Smooth muscle cell (in vitro differentiated cells): ENCODE data around the gene TMEM121B. TPM values are rescaled to one million over a fixed set of nuclear protein-coding genes. Genes with fewer than 3 reads are reported as not detected.
A peak's percentile ranks its signal among the peaks of the same experiment; 100 is the strongest.

Experiments used
- DNase-seq: peaks from one replicate; lab custom pipeline; 2025; ENCODE audit not compliant: unreplicated experiment; lab: John Stamatoyannopoulos, UW
- H2AFZ ChIP-seq: fragments of 200-600 bp; sonication (generic); 2 replicates; pipeline ENCODE4 v1.6.0; 2016; ENCODE audit warnings: antibody characterized with exemption, low read depth, mild to moderate bottlenecking
- H3F3A ChIP-seq: fragments of 200-600 bp; sonication (generic); 2 replicates; pipeline ENCODE4 v1.6.0; 2017; ENCODE audit warnings: antibody characterized with exemption, low read depth
- H3K27ac ChIP-seq: fragments of 200-600 bp; sonication (generic); 2 replicates; pipeline ENCODE4 v1.5.1; 2016; ENCODE audit warnings: low read depth, mild to moderate bottlenecking
- H3K27me3 ChIP-seq: fragments of 200-600 bp; sonication (generic); 2 replicates; pipeline ENCODE4 v1.6.1; 2016; ENCODE audit warnings: low read depth, mild to moderate bottlenecking
- H3K36me3 ChIP-seq: fragments of 200-600 bp; sonication (generic); 2 replicates; pipeline ENCODE4 v1.5.1; 2016; ENCODE audit warnings: low read depth
- H3K4me1 ChIP-seq: fragments of 200-600 bp; sonication (generic); 2 replicates; pipeline ENCODE4 v1.5.1; 2016; ENCODE audit warnings: low read depth
- H3K4me2 ChIP-seq: fragments of 200-600 bp; sonication (generic); 2 replicates; pipeline ENCODE4 v1.6.0; 2016; ENCODE audit warnings: mild to moderate bottlenecking
- H3K4me3 ChIP-seq: fragments of 200-600 bp; sonication (generic); 2 replicates; pipeline ENCODE4 v1.5.1; 2016; ENCODE audit warnings: mild to moderate bottlenecking
- H3K79me2 ChIP-seq: fragments of 200-600 bp; sonication (generic); 2 replicates; pipeline ENCODE4 v1.6.0; 2016; ENCODE audit warnings: low read depth, mild to moderate bottlenecking
- H3K9ac ChIP-seq: fragments of 200-600 bp; sonication (generic); 2 replicates; pipeline ENCODE4 v1.6.0; 2016; ENCODE audit warnings: low read depth
- H3K9me3 ChIP-seq: fragments of 200-600 bp; sonication (generic); replicated peaks from 2 replicates; pipeline ENCODE4 v1.5.1; 2016; ENCODE audit warnings: low read depth
- H4K20me1 ChIP-seq: fragments of 200-600 bp; sonication (generic); 2 replicates; pipeline ENCODE4 v1.6.0; 2016; ENCODE audit warnings: low read depth
- WGBS: methylation state at CpG from one replicate; pipeline ENCODE4 v1.1.7; 2016; ENCODE audit warnings: low lambda C conversion rate; 5-methylcytosine and 5-hydroxymethylcytosine counted together
- polyA plus RNA-seq: library from polyadenylated mRNA; unstranded; fragments of >200 nt; fragmentation: Nextera tagmentation; extraction: Ambion mirVana; gene quantifications from 2 replicates; pipeline ENCODE4 v1.2.1, GENCODE V29; 2016
- total RNA-seq: library from RNA; depleted of rRNA; stranded (reverse); fragments of >200 nt; gene quantifications from 2 replicates; pipeline ENCODE4 v1.2.3, GENCODE V29; 2014
- TF ChIP-seq, protein P1 (sequence below): fragments of 200-600 bp; sonication (generic); IDR thresholded peaks from 2 replicates; pipeline ENCODE4 v1.5.1; 2017; ENCODE audit warnings: borderline replicate concordance, mild to moderate bottlenecking, antibody characterized with exemption; ENCODE audit not compliant: insufficient read depth, poor library complexity, severe bottlenecking

TMEM121B gene
- total and polyA plus RNA-seq, 2 experiments from 2014 or later = 0.09 to 0.15 TPM

DNA sequence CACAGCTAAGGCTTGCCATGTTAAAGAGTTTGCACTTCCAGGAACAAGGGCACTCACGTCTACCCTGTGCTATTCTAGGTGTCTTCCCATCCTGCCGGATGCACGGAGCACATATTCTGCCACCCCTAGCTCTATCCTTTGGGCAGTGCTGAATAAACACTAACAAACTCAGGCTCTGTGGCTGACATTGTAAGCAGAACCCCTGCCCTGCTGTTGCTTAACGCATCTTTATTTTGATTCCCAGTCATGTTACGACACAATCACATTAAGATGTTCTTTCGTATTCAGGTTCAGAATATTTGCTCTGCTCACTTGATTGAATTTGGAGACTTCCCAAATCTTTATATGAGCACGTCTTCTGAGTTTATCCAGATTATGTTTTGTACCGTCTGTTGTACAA lies 41.6 kb upstream of the TMEM121B start:
- TF ChIP-seq, protein P1, sequence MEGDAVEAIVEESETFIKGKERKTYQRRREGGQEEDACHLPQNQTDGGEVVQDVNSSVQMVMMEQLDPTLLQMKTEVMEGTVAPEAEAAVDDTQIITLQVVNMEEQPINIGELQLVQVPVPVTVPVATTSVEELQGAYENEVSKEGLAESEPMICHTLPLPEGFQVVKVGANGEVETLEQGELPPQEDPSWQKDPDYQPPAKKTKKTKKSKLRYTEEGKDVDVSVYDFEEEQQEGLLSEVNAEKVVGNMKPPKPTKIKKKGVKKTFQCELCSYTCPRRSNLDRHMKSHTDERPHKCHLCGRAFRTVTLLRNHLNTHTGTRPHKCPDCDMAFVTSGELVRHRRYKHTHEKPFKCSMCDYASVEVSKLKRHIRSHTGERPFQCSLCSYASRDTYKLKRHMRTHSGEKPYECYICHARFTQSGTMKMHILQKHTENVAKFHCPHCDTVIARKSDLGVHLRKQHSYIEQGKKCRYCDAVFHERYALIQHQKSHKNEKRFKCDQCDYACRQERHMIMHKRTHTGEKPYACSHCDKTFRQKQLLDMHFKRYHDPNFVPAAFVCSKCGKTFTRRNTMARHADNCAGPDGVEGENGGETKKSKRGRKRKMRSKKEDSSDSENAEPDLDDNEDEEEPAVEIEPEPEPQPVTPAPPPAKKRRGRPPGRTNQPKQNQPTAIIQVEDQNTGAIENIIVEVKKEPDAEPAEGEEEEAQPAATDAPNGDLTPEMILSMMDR = no peak
- WGBS = 79% methylated on average over 8 of the region's 8 CpGs

DNA sequence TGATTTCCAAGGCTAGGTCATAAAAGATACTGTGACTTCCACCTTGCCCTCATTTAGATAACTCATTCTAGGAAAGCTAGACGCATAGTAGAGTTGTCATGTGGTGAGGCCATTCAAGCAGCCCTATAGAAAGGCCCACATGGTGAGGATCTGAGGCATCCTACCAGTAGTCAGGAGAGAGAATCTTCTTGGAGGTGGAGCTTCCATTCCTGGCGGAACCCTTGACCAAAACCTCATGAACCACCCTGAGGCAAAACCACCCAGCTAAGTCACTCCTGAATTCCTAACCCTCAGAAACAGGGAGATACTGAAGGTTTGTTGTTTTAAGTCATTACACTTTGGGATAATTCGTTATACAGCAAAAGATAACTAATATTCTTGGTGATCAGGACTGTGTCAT lies 40.8 kb upstream of the TMEM121B start:
- Histone ChIP-seq H3K27ac (no peak overlapping the region), H3K4me2 (no peak overlapping the region), H2AFZ (no peak overlapping the region), H3K4me3 (no peak overlapping the region), H3K9me3 (no peaks in the 10 kb centered on the region), H3F3A (peaks cover 5% of the 10 kb centered on the region), H3K27me3 (no peaks in the 10 kb centered on the region), H3K36me3 (no peaks in the 10 kb centered on the region), H3K9ac (no peak overlapping the region), H4K20me1 (peaks cover 5% of the 10 kb centered on the region), H3K79me2 (peaks cover 10% of the 10 kb centered on the region), H3K4me1 (peaks cover 8% of the 10 kb centered on the region)
- DNase-seq = no peak
- TF ChIP-seq, protein P1 = no peak
- 81% methylated on average over 3 of the region's 3 CpGs for WGBS

More for the DNA sequence above, 41.6 kb upstream of the TMEM121B start:
- no peak for DNase-seq
- Histone ChIP-seq H3K36me3 (no peaks in the 10 kb centered on the region), H3K9me3 (no peaks in the 10 kb centered on the region), H3K4me2 (no peak overlapping the region), H3K27me3 (no peaks in the 10 kb centered on the region), H3K4me1 (peaks cover 8% of the 10 kb centered on the region), H3K4me3 (no peak overlapping the region), H3K79me2 (peaks cover 3% of the 10 kb centered on the region), H4K20me1 (no peaks in the 10 kb centered on the region), H3F3A (peaks cover 5% of the 10 kb centered on the region), H3K27ac (no peak overlapping the region), H2AFZ (no peak overlapping the region), H3K9ac (no peak overlapping the region)

DNA sequence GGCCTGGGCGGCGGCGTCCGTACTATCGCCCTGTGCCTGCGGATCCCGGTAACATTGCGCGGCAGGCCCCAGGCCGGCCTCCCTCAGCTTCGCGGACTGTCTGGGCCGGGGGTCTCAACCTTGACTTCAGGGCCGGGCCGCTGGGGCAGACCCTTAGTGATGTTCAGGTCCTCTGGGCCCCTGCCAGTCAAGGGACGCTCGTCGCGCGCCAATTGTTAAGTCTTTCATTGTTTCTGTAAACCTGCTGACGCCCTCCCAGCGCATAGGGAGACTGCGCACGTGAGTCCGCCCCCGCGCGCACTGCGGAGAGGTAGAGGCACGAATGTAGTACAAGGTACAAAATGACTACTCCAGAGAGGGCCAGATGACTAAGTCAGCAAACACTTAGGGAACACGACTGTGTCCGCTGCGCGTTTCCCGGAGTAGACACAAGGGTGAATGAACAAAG lies 38.4 kb upstream of the TMEM121B start:
- no peak overlapping the region for H3K27ac ChIP-seq

More for the DNA sequence above, 38.4 kb upstream of the TMEM121B start:
- Histone ChIP-seq H3F3A (peaks cover 5% of the 10 kb centered on the region), H4K20me1 (peaks cover 25% of the 10 kb centered on the region), H3K4me1 (peaks cover 12% of the 10 kb centered on the region), H2AFZ (peak overlapping the region; percentile 100), H3K9me3 (no peaks in the 10 kb centered on the region), H3K36me3 (no peaks in the 10 kb centered on the region), H3K27me3 (no peaks in the 10 kb centered on the region), H3K79me2 (peaks cover 33% of the 10 kb centered on the region), H3K9ac (peak overlapping the region; percentile 73), H3K4me2 (peak overlapping the region; percentile 95), H3K4me3 (peak overlapping the region; percentile 80)
- TF ChIP-seq, protein P1 = no peak
- no peak for DNase-seq
- 28% methylated on average over 35 of the region's 35 CpGs for WGBS
